B cell (primary cell): Measurements from ENCODE around the gene GRIPAP1.

Experiments used
- CTCF ChIP-seq: fragments of 200-600 bp; IDR thresholded peaks from one replicate; pipeline ENCODE4 v1.8.0; 2022; ENCODE audit warnings: antibody characterized with exemption, mild to moderate bottlenecking
- EZH2 ChIP-seq: IDR thresholded peaks from 2 replicates; pipeline ENCODE4 v1.6.1; 2012; ENCODE audit warnings: borderline replicate concordance, low read depth, mild to moderate bottlenecking, moderate library complexity, low read length; ENCODE audit not compliant: insufficient read depth, poor library complexity, severe bottlenecking

GRCh38 chrX:48937054-48937907 is 64.8 kb downstream of the GRIPAP1 start:
- TF ChIP-seq EZH2 (no peak), CTCF (peak; percentile 67)
